GM10266 (cell line): ENCODE results near the gene ITPK1.
"Not testable (repeated sequence)": the region's sequence is repeated elsewhere in the genome, so short reads cannot be mapped to it uniquely, and the experiment has no call there.

Experiments used
- DNase-seq: peaks from one replicate; pipeline ENCODE4 v3.0.0; 2012; ENCODE audit errors: extremely low spot score
- TF ChIP-seq, protein P1 (sequence below): IDR thresholded peaks from 2 replicates; pipeline ENCODE4 v1.5.1; 2012; ENCODE audit warnings: mild to moderate bottlenecking, low read depth; ENCODE audit not compliant: control insufficient read depth, insufficient read depth; ENCODE audit errors: missing control alignments

ITPK1 gene

DNA sequence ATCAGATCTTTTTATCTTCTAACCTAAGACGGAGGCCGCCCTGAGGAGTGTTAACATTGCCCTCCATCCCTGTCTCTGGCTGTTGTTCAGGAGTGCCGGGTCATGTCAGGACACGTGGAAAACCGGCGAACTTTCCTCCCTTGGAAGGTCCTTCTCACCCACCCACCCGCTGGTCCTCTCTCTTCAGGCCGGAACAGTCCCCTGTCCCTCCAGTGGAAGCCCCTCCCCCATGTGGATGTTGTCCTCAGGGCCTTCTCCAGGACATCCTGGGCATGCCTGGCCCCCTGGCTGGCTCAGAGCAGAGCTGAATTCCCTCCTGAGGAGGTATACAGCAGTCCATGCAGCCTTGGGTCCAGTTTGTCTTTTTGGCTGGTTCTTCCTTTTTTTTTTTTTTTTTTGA lies 20.3 kb upstream of the ITPK1 start:
- no peak for DNase-seq
- TF ChIP-seq, protein P1, sequence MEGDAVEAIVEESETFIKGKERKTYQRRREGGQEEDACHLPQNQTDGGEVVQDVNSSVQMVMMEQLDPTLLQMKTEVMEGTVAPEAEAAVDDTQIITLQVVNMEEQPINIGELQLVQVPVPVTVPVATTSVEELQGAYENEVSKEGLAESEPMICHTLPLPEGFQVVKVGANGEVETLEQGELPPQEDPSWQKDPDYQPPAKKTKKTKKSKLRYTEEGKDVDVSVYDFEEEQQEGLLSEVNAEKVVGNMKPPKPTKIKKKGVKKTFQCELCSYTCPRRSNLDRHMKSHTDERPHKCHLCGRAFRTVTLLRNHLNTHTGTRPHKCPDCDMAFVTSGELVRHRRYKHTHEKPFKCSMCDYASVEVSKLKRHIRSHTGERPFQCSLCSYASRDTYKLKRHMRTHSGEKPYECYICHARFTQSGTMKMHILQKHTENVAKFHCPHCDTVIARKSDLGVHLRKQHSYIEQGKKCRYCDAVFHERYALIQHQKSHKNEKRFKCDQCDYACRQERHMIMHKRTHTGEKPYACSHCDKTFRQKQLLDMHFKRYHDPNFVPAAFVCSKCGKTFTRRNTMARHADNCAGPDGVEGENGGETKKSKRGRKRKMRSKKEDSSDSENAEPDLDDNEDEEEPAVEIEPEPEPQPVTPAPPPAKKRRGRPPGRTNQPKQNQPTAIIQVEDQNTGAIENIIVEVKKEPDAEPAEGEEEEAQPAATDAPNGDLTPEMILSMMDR: no peak

DNA sequence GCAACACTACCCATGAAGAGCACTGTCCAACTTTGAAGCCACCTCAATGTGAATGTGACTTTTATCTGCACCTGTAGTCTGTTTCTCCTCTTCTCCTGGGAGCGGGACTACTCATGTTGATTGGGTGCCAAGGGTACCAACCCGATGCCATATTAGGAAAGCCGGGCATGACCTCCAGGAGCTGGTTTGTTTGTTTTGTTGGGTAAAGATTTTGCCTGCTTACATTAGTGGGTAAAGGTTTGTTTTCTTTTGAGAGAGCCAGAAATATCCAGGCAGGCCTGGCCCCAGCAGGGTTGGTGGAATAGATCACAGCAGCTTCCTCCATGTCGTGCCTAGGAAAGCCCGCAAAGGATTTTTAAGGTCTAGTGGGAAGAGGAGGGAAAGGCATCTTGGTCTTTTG lies 19.7 kb upstream of the ITPK1 start:
- no peak for DNase-seq
- TF ChIP-seq, protein P1: no peak

DNA sequence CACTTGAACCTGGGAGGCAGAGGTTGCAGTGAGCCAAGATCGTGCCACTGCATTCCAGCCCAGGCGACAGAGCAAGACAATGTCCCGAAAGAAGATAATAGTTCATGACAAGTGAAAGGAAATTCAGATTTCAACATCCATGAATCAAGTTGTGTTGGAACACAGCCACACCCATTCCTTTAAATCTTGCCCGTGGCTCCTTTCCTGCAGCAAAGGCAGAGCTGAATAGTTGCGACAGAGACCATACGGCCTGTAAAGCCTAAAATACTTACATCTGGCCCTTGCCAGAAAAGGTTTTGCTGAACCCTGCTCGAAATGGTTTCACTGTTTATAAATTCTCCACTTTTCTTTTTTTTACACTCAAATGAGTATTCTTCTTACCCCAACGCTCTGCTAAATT lies 17.7 kb upstream of the ITPK1 start:
- no peak for DNase-seq
- TF ChIP-seq, protein P1: no peak

DNA sequence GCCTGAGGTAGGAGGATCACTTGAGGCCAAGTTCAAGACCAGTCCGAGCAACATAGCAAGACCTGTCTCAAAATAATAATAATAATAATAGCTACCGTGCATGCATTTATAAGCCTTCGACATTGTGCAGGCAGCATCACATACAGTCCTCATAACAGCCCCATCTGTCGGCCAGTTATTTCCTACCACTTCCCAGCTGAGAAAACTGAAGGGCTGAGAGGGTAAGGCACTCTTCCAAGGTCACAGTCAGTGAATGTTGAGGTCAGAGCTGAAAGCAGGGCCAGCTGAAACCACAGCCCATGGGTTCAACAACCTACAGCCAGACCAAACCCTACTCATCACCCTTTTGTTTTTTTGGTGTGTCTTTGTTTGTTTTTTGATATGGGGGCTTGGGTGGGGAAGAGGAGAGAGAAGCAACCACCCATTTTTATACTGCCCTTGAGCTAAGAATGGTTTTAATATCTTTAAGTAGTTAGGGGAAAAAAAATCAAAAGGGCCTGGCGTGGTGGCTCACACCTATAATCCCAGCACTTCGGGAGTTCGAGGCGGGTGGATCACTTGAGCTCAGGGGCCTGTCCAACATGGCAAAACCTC lies 16.8 kb upstream of the ITPK1 start:
- TF ChIP-seq, protein P1: peak; percentile 49
- peak; percentile 61 for DNase-seq

DNA sequence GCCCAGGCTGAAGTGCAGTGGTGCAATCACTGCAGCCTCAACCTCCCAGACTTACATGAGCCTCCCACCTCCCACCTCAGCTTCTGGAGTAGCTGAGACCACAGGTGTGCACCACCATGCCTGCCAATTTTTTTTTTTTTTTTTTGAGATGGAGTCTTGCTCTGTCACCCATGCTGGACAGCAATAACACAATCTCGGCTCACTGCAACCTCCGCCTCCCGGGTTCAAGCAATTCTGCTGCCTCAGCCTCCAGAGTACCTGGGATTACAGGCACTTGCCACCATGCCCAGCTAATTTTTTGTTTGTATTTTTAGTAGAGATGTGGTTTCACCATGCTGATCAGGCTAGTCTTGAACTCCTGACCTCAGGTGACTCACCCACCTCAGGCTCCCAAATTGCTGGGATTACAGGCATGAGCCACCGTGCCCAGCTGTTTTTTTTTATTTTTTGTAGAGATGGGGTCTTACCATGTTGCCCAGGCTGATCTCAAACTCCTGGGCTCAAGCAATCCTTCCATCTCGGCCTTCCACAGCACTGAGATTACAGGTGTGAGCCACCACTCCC lies 15.6 kb upstream of the ITPK1 start:
- DNase-seq: not testable (repeated sequence)

DNA sequence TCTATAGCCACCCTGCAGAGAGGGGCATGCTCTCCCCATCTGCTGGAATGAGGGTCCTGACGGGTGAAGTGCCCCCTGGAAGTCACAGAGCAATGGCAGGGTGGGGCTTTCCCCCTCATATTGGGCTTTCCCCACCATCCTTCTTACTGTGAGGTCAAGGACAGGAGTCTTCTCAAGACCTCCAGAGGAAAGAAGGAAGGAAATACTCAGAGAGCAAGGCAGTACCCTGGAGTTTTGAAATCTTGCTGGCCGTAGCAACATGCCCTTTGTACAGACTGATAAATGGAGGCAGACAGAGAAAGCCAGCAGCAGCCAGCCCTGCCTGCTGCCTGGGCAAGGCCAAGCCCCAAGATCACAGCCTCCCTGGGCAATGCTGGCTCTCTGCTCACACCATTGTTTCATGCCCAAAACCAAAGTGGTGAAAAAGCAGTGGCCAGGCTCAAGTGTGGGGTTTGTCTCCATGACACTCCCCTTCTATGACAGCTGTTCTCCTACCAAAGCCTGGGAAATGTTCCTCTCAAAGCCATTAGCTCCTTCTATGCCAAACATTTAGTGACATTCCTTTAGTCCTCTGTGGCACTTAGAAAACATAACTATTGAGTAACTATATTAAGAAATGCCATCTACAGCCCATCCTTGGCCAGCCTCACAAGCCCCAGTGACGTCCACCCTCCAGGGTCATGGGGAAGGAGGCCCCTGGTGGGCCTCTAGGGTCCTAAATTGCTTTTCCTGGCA lies 13.2 kb upstream of the ITPK1 start:
- DNase-seq: no peak
- TF ChIP-seq, protein P1: no peak

DNA sequence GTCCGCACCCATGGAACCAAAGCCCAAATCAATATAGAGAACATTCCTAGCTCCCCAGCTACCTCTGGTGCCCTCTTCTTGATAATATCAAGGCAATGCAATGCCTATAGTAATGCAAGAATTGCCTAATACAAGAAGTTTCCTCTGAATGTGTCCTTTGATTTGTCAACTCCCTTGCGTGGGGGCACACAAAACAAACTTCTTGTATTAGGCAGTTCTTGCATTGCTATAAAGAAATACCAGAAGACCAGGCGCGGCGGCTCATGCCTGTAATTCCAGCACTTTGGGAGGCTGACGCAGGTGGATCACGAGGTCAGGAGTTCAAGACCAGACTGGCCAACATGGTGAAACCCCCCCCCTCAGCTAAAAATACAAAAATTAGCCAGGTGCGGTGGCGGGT lies 10.4 kb upstream of the ITPK1 start:
- DNase-seq: no peak
- TF ChIP-seq, protein P1: no peak
